ENCODE data around the gene LRP5.

GRCh38 chr11:68446046-68446725 lies 133.8 kb downstream of the LRP5 start:
- TF ChIP-seq CTCF (optimal IDR thresholded peaks at IDR 0.05 in 1 of 3, IDR thresholded peaks at IDR 0.05 in 1 of 3, conservative IDR thresholded peaks at IDR 0.05 in 1 of 3; ENCODE audit: extremely low read depth in 1 of 3, insufficient read depth in 2 of 3, low read length in 3 of 3): no peak
- no peak for TF ChIP-seq EZH2 (IDR thresholded peaks at IDR 0.05; ENCODE audit: low read length)

All from keratinocyte (primary cell).